Measurements from ENCODE around the gene TMEM170B.

The TMEM170B gene

DNA sequence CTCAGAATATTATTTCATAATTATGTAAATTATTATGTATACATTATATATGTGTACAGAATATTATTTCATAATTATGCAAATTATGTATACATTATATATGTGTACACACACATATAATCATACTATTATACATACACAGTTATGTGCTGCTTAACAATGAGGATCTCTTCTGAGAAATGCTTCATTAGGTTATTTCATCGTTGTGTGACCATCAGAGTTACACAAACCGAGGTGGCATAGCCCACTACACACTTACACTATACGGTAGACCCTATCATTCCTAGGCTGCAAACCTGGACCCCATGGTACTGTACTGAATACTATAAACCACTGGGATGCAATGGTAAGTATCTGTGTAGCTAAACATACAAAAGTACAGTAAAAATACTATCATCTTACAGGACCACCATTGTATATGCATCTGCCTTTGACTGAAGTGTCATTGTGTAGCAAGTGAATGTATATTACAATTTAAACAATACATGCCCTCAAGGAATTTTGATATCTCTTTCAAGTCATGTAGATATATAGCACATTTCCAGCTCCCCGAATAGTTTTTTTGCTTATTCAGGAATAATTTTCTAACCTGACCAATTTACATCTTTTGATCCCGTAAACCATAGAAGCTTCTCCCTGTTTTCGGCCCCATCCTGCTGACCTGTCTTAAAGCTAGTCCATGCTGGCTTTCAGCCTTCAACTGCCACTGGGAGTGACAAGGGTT, 71.2 kb downstream of the TMEM170B start:
- Histone ChIP-seq H3F3A (ENCODE audit: insufficient read depth, low read length) (no peaks in the 10 kb centered on the region), H3K9ac (ENCODE audit: low read length) (no peak overlapping the region), H3K9me2 (replicated peaks; ENCODE audit: insufficient read depth, low read length) (no peaks in the 10 kb centered on the region), H3K4me1 (ENCODE audit: low read length) (no peaks in the 10 kb centered on the region), H3K9me3 (replicated peaks; ENCODE audit: insufficient read depth, low read length) (no peaks in the 10 kb centered on the region), H3K27ac (ENCODE audit: low read length) (no peak overlapping the region), H4K20me1 (ENCODE audit: insufficient read depth, low read length) (no peaks in the 10 kb centered on the region), H3K36me3 (replicated peaks; ENCODE audit: insufficient read depth, low read length) (no peaks in the 10 kb centered on the region), H3K27me3 (replicated peaks; ENCODE audit: insufficient read depth, low read length) (no peaks in the 10 kb centered on the region), H3K4me3 (ENCODE audit: low read length) (no peak overlapping the region), H3K79me2 (ENCODE audit: low read length) (no peaks in the 10 kb centered on the region), H2AFZ (ENCODE audit: low read length) (no peak overlapping the region), H3K4me2 (ENCODE audit: low read depth, low read length) (no peak overlapping the region)
- no peak for TF ChIP-seq EZH2phosphoT487 (IDR thresholded peaks at IDR 0.05; ENCODE audit: low read length)
- TF ChIP-seq, protein P1, sequence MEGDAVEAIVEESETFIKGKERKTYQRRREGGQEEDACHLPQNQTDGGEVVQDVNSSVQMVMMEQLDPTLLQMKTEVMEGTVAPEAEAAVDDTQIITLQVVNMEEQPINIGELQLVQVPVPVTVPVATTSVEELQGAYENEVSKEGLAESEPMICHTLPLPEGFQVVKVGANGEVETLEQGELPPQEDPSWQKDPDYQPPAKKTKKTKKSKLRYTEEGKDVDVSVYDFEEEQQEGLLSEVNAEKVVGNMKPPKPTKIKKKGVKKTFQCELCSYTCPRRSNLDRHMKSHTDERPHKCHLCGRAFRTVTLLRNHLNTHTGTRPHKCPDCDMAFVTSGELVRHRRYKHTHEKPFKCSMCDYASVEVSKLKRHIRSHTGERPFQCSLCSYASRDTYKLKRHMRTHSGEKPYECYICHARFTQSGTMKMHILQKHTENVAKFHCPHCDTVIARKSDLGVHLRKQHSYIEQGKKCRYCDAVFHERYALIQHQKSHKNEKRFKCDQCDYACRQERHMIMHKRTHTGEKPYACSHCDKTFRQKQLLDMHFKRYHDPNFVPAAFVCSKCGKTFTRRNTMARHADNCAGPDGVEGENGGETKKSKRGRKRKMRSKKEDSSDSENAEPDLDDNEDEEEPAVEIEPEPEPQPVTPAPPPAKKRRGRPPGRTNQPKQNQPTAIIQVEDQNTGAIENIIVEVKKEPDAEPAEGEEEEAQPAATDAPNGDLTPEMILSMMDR (IDR thresholded peaks at IDR 0.05; ENCODE audit: low read length), result no peak
- TF ChIP-seq EZH2 (optimal IDR thresholded peaks at IDR 0.05; ENCODE audit: low read depth, low read length), result no peak
- no peak for DNase-seq

DNA sequence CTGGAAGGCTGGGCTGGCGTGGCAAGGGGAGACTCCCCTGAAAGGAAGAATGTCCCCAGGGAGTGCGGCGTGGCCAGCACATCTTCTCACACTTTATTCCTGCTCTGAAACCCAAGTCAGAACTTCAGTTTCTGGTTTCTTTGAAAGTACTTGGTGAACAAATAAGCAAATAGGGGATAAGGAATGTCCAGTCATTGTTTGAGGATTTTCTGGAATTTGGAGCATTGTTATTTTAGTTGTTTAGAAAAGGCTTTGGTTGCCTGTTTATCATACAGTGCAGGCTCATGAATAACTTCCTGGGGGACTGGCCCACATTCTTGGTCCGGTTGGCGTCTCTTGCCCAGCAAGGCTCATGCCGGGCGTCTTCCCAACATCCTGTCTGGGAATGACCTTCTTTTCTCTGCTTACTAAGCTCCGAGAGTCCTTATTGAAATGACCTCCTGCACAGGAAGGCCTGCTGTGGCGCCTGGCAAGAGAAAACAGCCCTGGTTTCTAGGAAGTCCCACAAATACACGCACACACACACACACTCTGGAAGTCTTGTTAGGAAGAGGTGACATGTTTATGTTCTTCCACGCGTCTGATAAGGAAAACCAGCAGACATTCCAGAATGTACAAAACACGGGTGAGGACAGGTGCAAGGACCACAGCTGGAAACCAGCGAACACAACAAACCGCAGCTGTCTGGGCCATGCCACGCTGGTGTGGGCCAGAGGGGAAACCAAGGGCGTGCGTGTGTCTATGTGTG, 71.9 kb downstream of the TMEM170B start:
- H3K9ac ChIP-seq (ENCODE audit: low read length), result no peak overlapping the region
- H3F3A ChIP-seq (ENCODE audit: insufficient read depth, low read length), result no peaks in the 10 kb centered on the region
- H3K4me1 ChIP-seq (ENCODE audit: low read length), result no peaks in the 10 kb centered on the region
- no peak overlapping the region for H3K4me3 ChIP-seq (ENCODE audit: low read length)
- no peak for TF ChIP-seq EZH2phosphoT487 (IDR thresholded peaks at IDR 0.05; ENCODE audit: low read length)
- TF ChIP-seq EZH2 (optimal IDR thresholded peaks at IDR 0.05; ENCODE audit: low read depth, low read length), result no peak
- TF ChIP-seq, protein P1 (IDR thresholded peaks at IDR 0.05; ENCODE audit: low read length), result no peak
- no peak overlapping the region for H3K27ac ChIP-seq (ENCODE audit: low read length)
- no peaks in the 10 kb centered on the region for H3K9me3 ChIP-seq (replicated peaks; ENCODE audit: insufficient read depth, low read length)
- H3K4me2 ChIP-seq (ENCODE audit: low read depth, low read length), result no peak overlapping the region
- H3K27me3 ChIP-seq (replicated peaks; ENCODE audit: insufficient read depth, low read length), result no peaks in the 10 kb centered on the region
- H3K79me2 ChIP-seq (ENCODE audit: low read length), result no peaks in the 10 kb centered on the region
- H4K20me1 ChIP-seq (ENCODE audit: insufficient read depth, low read length), result no peaks in the 10 kb centered on the region
- H2AFZ ChIP-seq (ENCODE audit: low read length), result no peak overlapping the region
- H3K9me2 ChIP-seq (replicated peaks; ENCODE audit: insufficient read depth, low read length), result no peaks in the 10 kb centered on the region
- no peaks in the 10 kb centered on the region for H3K36me3 ChIP-seq (replicated peaks; ENCODE audit: insufficient read depth, low read length)
- no peak for DNase-seq

DNA sequence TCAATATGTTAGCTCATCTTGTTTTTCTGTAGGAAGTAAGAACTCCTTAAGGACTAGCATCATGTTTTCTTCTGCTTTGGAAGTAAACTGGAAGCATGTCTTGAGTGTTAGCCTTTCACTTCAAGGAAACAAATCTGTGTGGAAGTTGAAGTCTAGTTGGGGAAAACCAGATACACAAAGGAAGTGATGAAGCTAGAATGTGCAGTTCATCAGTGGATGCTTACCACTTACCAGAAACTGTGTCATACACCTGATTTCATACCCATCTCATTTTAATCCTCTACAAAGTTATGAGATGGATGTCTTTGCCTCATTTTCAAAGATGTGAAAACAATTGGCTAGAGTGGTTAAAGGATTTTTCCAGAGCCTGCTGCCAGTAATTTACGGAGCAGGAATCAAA, 75.8 kb downstream of the TMEM170B start:
- H3K27ac ChIP-seq (ENCODE audit: low read length), result no peak overlapping the region
- H3K79me2 ChIP-seq (ENCODE audit: low read length), result no peaks in the 10 kb centered on the region
- no peak overlapping the region for H3K9ac ChIP-seq (ENCODE audit: low read length)
- H3K27me3 ChIP-seq (replicated peaks; ENCODE audit: insufficient read depth, low read length), result no peaks in the 10 kb centered on the region
- H3K4me1 ChIP-seq (ENCODE audit: low read length), result no peaks in the 10 kb centered on the region
- no peaks in the 10 kb centered on the region for H3K9me3 ChIP-seq (replicated peaks; ENCODE audit: insufficient read depth, low read length)
- H3K4me2 ChIP-seq (ENCODE audit: low read depth, low read length), result no peak overlapping the region
- H2AFZ ChIP-seq (ENCODE audit: low read length), result no peak overlapping the region
- no peaks in the 10 kb centered on the region for H3K36me3 ChIP-seq (replicated peaks; ENCODE audit: insufficient read depth, low read length)
- H3K4me3 ChIP-seq (ENCODE audit: low read length), result no peak overlapping the region
- DNase-seq, result no peak
- H3K9me2 ChIP-seq (replicated peaks; ENCODE audit: insufficient read depth, low read length), result no peaks in the 10 kb centered on the region
- H3F3A ChIP-seq (ENCODE audit: insufficient read depth, low read length), result no peaks in the 10 kb centered on the region
- H4K20me1 ChIP-seq (ENCODE audit: insufficient read depth, low read length), result no peaks in the 10 kb centered on the region
- TF ChIP-seq EZH2 (optimal IDR thresholded peaks at IDR 0.05; ENCODE audit: low read depth, low read length) (no peak), EZH2phosphoT487 (IDR thresholded peaks at IDR 0.05; ENCODE audit: low read length) (no peak)
- TF ChIP-seq, protein P1 (IDR thresholded peaks at IDR 0.05; ENCODE audit: low read length), result no peak
